ENCODE results near the gene COL26A1. TPM values are rescaled to one million over a fixed set of nuclear protein-coding genes. Genes with fewer than 3 reads are reported as not detected.
"Not testable (repeated sequence)": the region's sequence is repeated elsewhere in the genome, so short reads cannot be mapped to it uniquely, and the experiment has no call there.

COL26A1 gene
- total and polyA plus RNA-seq, 8 donors = 0.20 to 0.55 (median 0.31) TPM; not detected in 5

- TF ChIP-seq POLR2AphosphoS5 (IDR thresholded peaks at IDR 0.05) (no peak), CTCF (IDR thresholded peaks at IDR 0.05) (no peak), POLR2A (IDR thresholded peaks at IDR 0.05) (no peak), EP300 (IDR thresholded peaks at IDR 0.05) (no peak)
- Histone ChIP-seq H3K27ac (no peak overlapping the region), H3K4me1 (no peaks in the 10 kb centered on the region), H3K36me3 (no peaks in the 10 kb centered on the region), H3K4me3 (no peak overlapping the region), H3K9me3 (peaks cover 0 to 27% (median 13%) of the 10 kb centered on the region in 4 donors), H3K27me3 (no peaks in the 10 kb centered on the region)
- 92 to 100% (median 100%) methylated on average over 1 of the region's 1 CpG for WGBS, 5 donors
- no peak for DNase-seq
- intact Hi-C loops (cut with DNase I; ENCODE audit: low total_unique reads) = no loop called here
Observed at GRCh38 chr7:101479217-101479616, 116.5 kb downstream of the COL26A1 start.

GRCh38 chr7:101486056-101486432 lies 123.4 kb downstream of the COL26A1 start:
- DNase-seq = not testable (repeated sequence)

GRCh38 chr7:101486433-101487104 lies 123.9 kb downstream of the COL26A1 start:
- Histone ChIP-seq H3K27me3 (peaks cover 0 to 32% (median 0%) of the 10 kb centered on the region in 3 donors), H3K36me3 (no peaks in the 10 kb centered on the region), H3K4me1 (peaks cover 0 to 4% (median 0%) of the 10 kb centered on the region in 4 donors), H3K4me3 (no peak overlapping the region), H3K27ac (no peak overlapping the region), H3K9me3 (no peaks in the 10 kb centered on the region)
- DNase-seq = peak in 1 of 2 donors; percentile 51
- TF ChIP-seq CTCF (IDR thresholded peaks at IDR 0.05) (no peak), POLR2A (IDR thresholded peaks at IDR 0.05) (no peak), POLR2AphosphoS5 (IDR thresholded peaks at IDR 0.05) (no peak), EP300 (IDR thresholded peaks at IDR 0.05) (no peak)
- 52 to 70% (median 61%) methylated on average over 21 to 25 of the region's 25 CpGs for WGBS, 5 donors
- intact Hi-C loops (cut with DNase I; ENCODE audit: low total_unique reads) = no loop called here

More at GRCh38 chr7:101486056-101486432, 123.4 kb downstream of the COL26A1 start:
- intact Hi-C loops (cut with DNase I; ENCODE audit: low total_unique reads); H3K4me1 ChIP-seq; H3K36me3 ChIP-seq; H3K4me3 ChIP-seq; H3K9me3 ChIP-seq; H3K27ac ChIP-seq: not testable (repeated sequence)
- peaks cover 0 to 28% (median 0%) of the 10 kb centered on the region in 3 donors for H3K27me3 ChIP-seq
- 69 to 87% (median 84%) methylated on average over 7 of the region's 7 CpGs for WGBS, 5 donors

GRCh38 chr7:101487105-101487458 lies 124.4 kb downstream of the COL26A1 start:
- 63 to 73% (median 73%) methylated on average over 3 to 4 of the region's 4 CpGs for WGBS, 5 donors
- TF ChIP-seq POLR2AphosphoS5 (IDR thresholded peaks at IDR 0.05) = no peak
- TF ChIP-seq EP300 (IDR thresholded peaks at IDR 0.05) = no peak
- no peak for TF ChIP-seq POLR2A (IDR thresholded peaks at IDR 0.05)
- no peak for TF ChIP-seq CTCF (IDR thresholded peaks at IDR 0.05)
- Histone ChIP-seq H3K9me3 (no peaks in the 10 kb centered on the region), H3K4me1 (peaks cover 0 to 4% (median 0%) of the 10 kb centered on the region in 4 donors), H3K27me3 (peaks cover 0 to 36% (median 0%) of the 10 kb centered on the region in 3 donors), H3K36me3 (no peaks in the 10 kb centered on the region), H3K4me3 (no peak overlapping the region), H3K27ac (no peak overlapping the region)
- DNase-seq = no peak
- intact Hi-C loops (cut with DNase I; ENCODE audit: low total_unique reads) = no loop called here

- intact Hi-C loops (cut with DNase I; ENCODE audit: low total_unique reads) = no loop called here
- Histone ChIP-seq H3K36me3 (no peaks in the 10 kb centered on the region), H3K27ac (no peak overlapping the region), H3K4me3 (no peak overlapping the region), H3K4me1 (peaks cover 0 to 4% (median 0%) of the 10 kb centered on the region in 4 donors), H3K9me3 (no peaks in the 10 kb centered on the region), H3K27me3 (peaks cover 0 to 43% (median 0%) of the 10 kb centered on the region in 3 donors)
- WGBS, 5 donors = 87 to 90% (median 89%) methylated on average over 7 of the region's 7 CpGs
- TF ChIP-seq EP300 (IDR thresholded peaks at IDR 0.05) (no peak), POLR2A (IDR thresholded peaks at IDR 0.05) (no peak), CTCF (IDR thresholded peaks at IDR 0.05) (no peak), POLR2AphosphoS5 (IDR thresholded peaks at IDR 0.05) (no peak)
- DNase-seq = no peak
Observed at GRCh38 chr7:101487753-101488152, 125.1 kb downstream of the COL26A1 start.

Data from stomach (tissue), 9 donors.